ENCODE data around the gene ERCC1.

- TF ChIP-seq EZH2 (IDR thresholded peaks at IDR 0.05) = no peak
- no peak for TF ChIP-seq POLR2AphosphoS5 (IDR thresholded peaks at IDR 0.05; ENCODE audit: borderline replicate concordance, low read depth, low read length)
Measured at GRCh38 chr19:45380107-45380506, 43.6 kb downstream of the ERCC1 start.

Data from SK-N-MC (cell line).